Endothelial cell of umbilical vein (primary cell): ENCODE results near the gene DIS3L2. TPM values are rescaled to one million over a fixed set of nuclear protein-coding genes. Genes with fewer than 3 reads are reported as not detected.
"Not testable (repeated sequence)": the region's sequence is repeated elsewhere in the genome, so short reads cannot be mapped to it uniquely, and the experiment has no call there.

ENCODE experiments used
- BruUV-seq: library from RNA; stranded (reverse); fragments of 400-500 nt; replicated peaks from 2 replicates; lab custom pipeline; 2021; lab: Mats Ljungman, UMichigan
- CTCF ChIA-PET: fragments of 300-600, 350-600 bp; sonication (Branson Sonifier 250); formaldehyde crosslinking; loops from one replicate; lab custom pipeline; 2021; ENCODE audit warnings: antibody characterized with exemption, inconsistent platforms; lab: Charles Lee
- POLR2A ChIA-PET: fragments of 300-600, 350-600 bp; sonication (Branson Sonifier 250); formaldehyde crosslinking; loops from one replicate; lab custom pipeline; 2021; ENCODE audit warnings: antibody characterized with exemption, inconsistent platforms; lab: Charles Lee
- DNase-seq: peaks from one replicate; pipeline ENCODE4 v3.0.0-alpha.2; 2011; ENCODE audit warnings: low read depth, low spot score
- FAIRE-seq: peaks from 2 replicates; lab custom pipeline; 2011; peaks lifted over from hg19 to GRCh38; lab: Jason Lieb, UNC
- H2AFZ ChIP-seq: 2 replicates; pipeline ENCODE4 v1.6.0; 2012; ENCODE audit warnings: low read depth, low read length, control low read depth, inconsistent platforms
- H3K27ac ChIP-seq: 2 replicates; pipeline ENCODE4 v1.5.1; 2011; ENCODE audit warnings: low read depth, mild to moderate bottlenecking, control low read depth, low read length, moderate library complexity; ENCODE audit not compliant: insufficient read depth
- H3K27me3 ChIP-seq, 2 experiments: 2 replicates each; pipeline versions ENCODE4 v1.6.0 to v1.6.1; 2011; ENCODE audit warnings: low read length in 2 of 2, mixed read lengths in 1 of 2; ENCODE audit not compliant: control insufficient read depth in 2 of 2, insufficient read depth in 2 of 2
- H3K36me3 ChIP-seq, 2 experiments: 2 replicates in 1 of 2; 3 replicates in 1 of 2; pipeline ENCODE4 v1.5.1; 2011; ENCODE audit warnings: low read length in 2 of 2, mild to moderate bottlenecking in 1 of 2, moderate library complexity in 1 of 2; ENCODE audit not compliant: control insufficient read depth in 2 of 2, insufficient read depth in 2 of 2; ENCODE audit errors: extremely low read depth in 1 of 2
- H3K4me1 ChIP-seq: 3 replicates; pipeline ENCODE4 v1.5.1; 2011; ENCODE audit warnings: mild to moderate bottlenecking, low read length; ENCODE audit not compliant: control insufficient read depth, insufficient read depth; ENCODE audit errors: extremely low read depth
- H3K4me2 ChIP-seq: 2 replicates; pipeline ENCODE4 v1.6.1; 2011; ENCODE audit warnings: low read length, control low read depth, mixed read lengths; ENCODE audit not compliant: insufficient read depth
- H3K4me3 ChIP-seq, 3 experiments: fragments of 200-600 bp in 1 of 3; sonication (generic), shearing (Covaris generic) in 1 of 3; replicated peaks in 1 of 3; 2 replicates each; pipeline ENCODE4 v1.5.1; 2011 to 2016; ENCODE audit warnings: control low read depth in 3 of 3, low read length in 3 of 3, mild to moderate bottlenecking in 2 of 3, inconsistent platforms in 1 of 3, low read depth in 1 of 3, moderate library complexity in 1 of 3; ENCODE audit not compliant: insufficient read depth in 1 of 3
- H3K79me2 ChIP-seq: 2 replicates; pipeline ENCODE4 v1.6.0; 2012; ENCODE audit warnings: low read length, inconsistent platforms; ENCODE audit not compliant: control insufficient read depth, insufficient read depth
- H3K9ac ChIP-seq: replicated peaks from 2 replicates; pipeline ENCODE3; 2011; ENCODE audit warnings: low read length, control low read depth; ENCODE audit not compliant: insufficient read depth; ENCODE audit errors: extremely low read depth
- H3K9me1 ChIP-seq: replicated peaks from 3 replicates; pipeline ENCODE4 v1.6.0; 2011; ENCODE audit warnings: mild to moderate bottlenecking, low read length; ENCODE audit not compliant: control insufficient read depth, insufficient read depth; ENCODE audit errors: extremely low read depth
- H3K9me3 ChIP-seq: replicated peaks from 2 replicates; pipeline ENCODE4 v1.5.1; 2012; ENCODE audit warnings: low read length, inconsistent platforms; ENCODE audit not compliant: control insufficient read depth, insufficient read depth
- H4K20me1 ChIP-seq: replicated peaks from 2 replicates; pipeline ENCODE3; 2011; ENCODE audit warnings: mild to moderate bottlenecking, low read length; ENCODE audit not compliant: control insufficient read depth, insufficient read depth; ENCODE audit errors: extremely low read depth
- CTCF ChIP-seq, 2 donors: IDR thresholded peaks; 1 replicate in 1 of 2; 2 replicates in 1 of 2; pipeline ENCODE4 v1.5.1; 2011; ENCODE audit warnings: low read length in 2 of 2, mild to moderate bottlenecking in 2 of 2, moderate library complexity in 2 of 2, control low read depth in 1 of 2, inconsistent platforms in 1 of 2, low read depth in 1 of 2; ENCODE audit not compliant: insufficient read depth in 1 of 2; ENCODE audit errors: extremely low read depth in 1 of 2
- MAX ChIP-seq: IDR thresholded peaks from 2 replicates; pipeline ENCODE4 v1.6.1; 2011; ENCODE audit not compliant: insufficient read depth, insufficient read length
- dilution Hi-C: fragments of 300-500 bp; cut with MboI; formaldehyde crosslinking; loops from one replicate; pipeline ENCODE4 v1.15.0; 2019; ENCODE audit warnings: low sequenced_read_pairs; ENCODE audit not compliant: extremely low pct_ligation_motif_present
- intact Hi-C: fragments of 100-400 bp; cut with micrococcal nuclease; formaldehyde crosslinking; loops from one replicate; pipeline ENCODE4 v1.10.0; 2022
- polyA plus RNA-seq, 4 experiments: library from polyadenylated mRNA; depleted of rRNA in 3 of 4; stranded (reverse) in 3 of 4; unstranded in 1 of 4; fragments of >200 nt; gene quantifications; 2 replicates each; pipeline versions ENCODE4 v1.2.1 to v1.2.3, GENCODE V29; 2011 to 2012; ENCODE audit warnings: missing spikeins in 1 of 4
- total RNA-seq: library from RNA; stranded (reverse); gene quantifications from 2 replicates; pipeline ENCODE4 v1.2.3, GENCODE V29; 2021

DIS3L2 gene
- total and polyA plus RNA-seq, 2 donors (not counting 3 experiments of a cell fraction or from before 2014, with no cell fraction given), result 14.6 to 31.2 TPM

- Histone ChIP-seq H4K20me1 (no peaks in the 10 kb centered on the region), H3K27me3 (no peaks in the 10 kb centered on the region), H3K9me1 (no peaks in the 10 kb centered on the region), H3K27ac (no peak overlapping the region), H3K79me2 (no peaks in the 10 kb centered on the region), H3K4me1 (no peaks in the 10 kb centered on the region), H3K9me3 (no peaks in the 10 kb centered on the region), H3K4me3 (no peak overlapping the region), H3K4me2 (no peak overlapping the region), H2AFZ (no peak overlapping the region), H3K9ac (no peak overlapping the region), H3K36me3 (peaks cover 0 to 4% of the 10 kb centered on the region in 2 experiments)
- ChIA-PET CTCF (interaction anchor here (1.7 to 2.0 kb wide), 2 partner anchors 104 to 427 kb away, joined by 5 to 6 read pairs; no protein-coding TSS in a partner anchor), POLR2A (no interaction called here)
- intact Hi-C loops, result no loop called here
- BruUV-seq, result no TSS peak
- peak; percentile 59 to 75 for TF ChIP-seq CTCF (IDR thresholded peaks at IDR 0.05; ENCODE audit: extremely low read depth in 1 of 2, insufficient read depth in 1 of 2, low read depth in 1 of 2, low read length in 2 of 2)
- no peak for TF ChIP-seq MAX
- peak; percentile 14 for DNase-seq
- FAIRE-seq, result no peak
- dilution Hi-C loops, result no loop called here
Observed at GRCh38 chr2:232333361-232334135, 372.0 kb downstream of the DIS3L2 start.

GRCh38 chr2:232334136-232334884 lies 372.8 kb downstream of the DIS3L2 start:
- dilution Hi-C loops, H3K9me3 ChIP-seq, POLR2A ChIA-PET, DNase-seq, H3K36me3 ChIP-seq, H3K9ac ChIP-seq, H3K27me3 ChIP-seq, H3K9me1 ChIP-seq, H3K4me3 ChIP-seq, H3K27ac ChIP-seq, H3K4me2 ChIP-seq, H2AFZ ChIP-seq, H3K4me1 ChIP-seq, FAIRE-seq, H3K79me2 ChIP-seq, H4K20me1 ChIP-seq, BruUV-seq, intact Hi-C loops: not testable (repeated sequence)
- CTCF ChIA-PET, result interaction anchor here (1.6 to 2.0 kb wide), 3 partner anchors 9 to 428 kb away, joined by 3 to 6 read pairs (median 5); no protein-coding TSS in a partner anchor

GRCh38 chr2:232334885-232335205 lies 373.3 kb downstream of the DIS3L2 start:
- BruUV-seq, dilution Hi-C loops, H4K20me1 ChIP-seq, H3K4me3 ChIP-seq, H3K79me2 ChIP-seq, H3K4me2 ChIP-seq, POLR2A ChIA-PET, H3K9ac ChIP-seq, intact Hi-C loops, H3K36me3 ChIP-seq, H3K9me1 ChIP-seq, H3K27me3 ChIP-seq, DNase-seq, H2AFZ ChIP-seq, H3K4me1 ChIP-seq, H3K9me3 ChIP-seq, H3K27ac ChIP-seq: not testable (repeated sequence)
- CTCF ChIA-PET, result interaction anchor here (1.1 to 2.0 kb wide), 8 partner anchors 10 to 429 kb away, joined by 3 to 6 read pairs (median 3); no protein-coding TSS in a partner anchor
- FAIRE-seq, result peak; percentile 24
